AG04450 (cell line): ENCODE results near the gene XYLT1. TPM values are rescaled to one million over a fixed set of nuclear protein-coding genes. Genes with fewer than 3 reads are reported as not detected.
A peak's percentile ranks its signal among the peaks of the same experiment; 100 is the strongest.

ENCODE experiments used
- CTCF ChIA-PET: fragments of 300-600, 350-600 bp; formaldehyde crosslinking; extraction: SDS; loops from one replicate; lab custom pipeline; 2022; ENCODE audit warnings: antibody characterized with exemption, inconsistent platforms; lab: Charles Lee
- POLR2A ChIA-PET: fragments of 350-600 bp; formaldehyde crosslinking; extraction: SDS; loops from one replicate; lab custom pipeline; 2021; ENCODE audit warnings: antibody characterized with exemption, inconsistent platforms; lab: Yijun Ruan, JAX
- DNase-seq: peaks from one replicate; pipeline ENCODE4 v3.0.0-alpha.2; 2011; ENCODE audit warnings: low read depth, low spot score
- H3K27ac ChIP-seq: one replicate; pipeline ENCODE4 v1.5.1; 2012; ENCODE audit warnings: low read depth, low read length, control low read depth
- H3K27me3 ChIP-seq: one replicate; pipeline ENCODE4 v1.6.0; 2012; ENCODE audit warnings: low read length; ENCODE audit not compliant: control insufficient read depth, insufficient read depth
- H3K4me3 ChIP-seq: 2 replicates; pipeline ENCODE4 v1.5.1; 2011; ENCODE audit warnings: mild to moderate bottlenecking, low read depth, low read length, control low read depth
- H3K9me3 ChIP-seq: 2 replicates; pipeline ENCODE4 v1.5.1; 2012; ENCODE audit warnings: low read length; ENCODE audit not compliant: control insufficient read depth, insufficient read depth
- polyA plus RNA-seq: library from polyadenylated mRNA; depleted of rRNA; stranded (reverse); fragments of >200 nt; gene quantifications from 2 replicates; pipeline ENCODE4 v1.2.3, GENCODE V29; 2011
- TF ChIP-seq, protein P1 (sequence below): IDR thresholded peaks from 2 replicates; pipeline ENCODE4 v1.5.1; 2011; ENCODE audit warnings: low read depth, low read length, control low read depth, inconsistent platforms

Gene XYLT1
- polyA plus RNA-seq, 1 experiment = 6.7 TPM

DNA sequence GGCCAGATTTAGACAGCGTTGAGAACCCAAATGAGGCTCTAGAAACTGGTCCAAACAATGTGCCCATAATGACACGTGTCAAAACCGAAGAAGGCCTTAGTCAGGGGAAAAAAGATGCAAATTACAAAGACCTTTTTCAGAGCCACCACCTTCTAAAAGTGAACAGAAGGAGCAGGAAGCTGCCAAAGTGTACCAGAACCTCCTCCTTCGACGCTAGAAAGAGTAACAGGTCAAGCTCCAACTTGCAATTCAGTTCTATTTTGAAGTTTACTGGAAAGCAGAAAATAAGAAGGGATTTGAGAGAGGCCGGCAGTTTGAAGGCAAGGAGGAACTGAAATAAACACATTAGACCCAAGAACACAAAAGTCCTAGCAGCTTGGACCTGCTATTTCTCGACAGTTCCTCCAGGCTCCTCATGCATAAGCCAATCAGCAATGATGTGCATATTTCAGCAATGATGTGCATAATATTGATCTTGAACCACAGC is 61.8 kb downstream of the XYLT1 start:
- Histone ChIP-seq H3K27me3 (no peaks in the 10 kb centered on the region), H3K4me3 (no peak overlapping the region), H3K27ac (no peak overlapping the region), H3K9me3 (no peaks in the 10 kb centered on the region)
- DNase-seq = no peak
- ChIA-PET POLR2A (no interaction called here), CTCF (no interaction called here)
- TF ChIP-seq, protein P1, sequence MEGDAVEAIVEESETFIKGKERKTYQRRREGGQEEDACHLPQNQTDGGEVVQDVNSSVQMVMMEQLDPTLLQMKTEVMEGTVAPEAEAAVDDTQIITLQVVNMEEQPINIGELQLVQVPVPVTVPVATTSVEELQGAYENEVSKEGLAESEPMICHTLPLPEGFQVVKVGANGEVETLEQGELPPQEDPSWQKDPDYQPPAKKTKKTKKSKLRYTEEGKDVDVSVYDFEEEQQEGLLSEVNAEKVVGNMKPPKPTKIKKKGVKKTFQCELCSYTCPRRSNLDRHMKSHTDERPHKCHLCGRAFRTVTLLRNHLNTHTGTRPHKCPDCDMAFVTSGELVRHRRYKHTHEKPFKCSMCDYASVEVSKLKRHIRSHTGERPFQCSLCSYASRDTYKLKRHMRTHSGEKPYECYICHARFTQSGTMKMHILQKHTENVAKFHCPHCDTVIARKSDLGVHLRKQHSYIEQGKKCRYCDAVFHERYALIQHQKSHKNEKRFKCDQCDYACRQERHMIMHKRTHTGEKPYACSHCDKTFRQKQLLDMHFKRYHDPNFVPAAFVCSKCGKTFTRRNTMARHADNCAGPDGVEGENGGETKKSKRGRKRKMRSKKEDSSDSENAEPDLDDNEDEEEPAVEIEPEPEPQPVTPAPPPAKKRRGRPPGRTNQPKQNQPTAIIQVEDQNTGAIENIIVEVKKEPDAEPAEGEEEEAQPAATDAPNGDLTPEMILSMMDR = no peak

DNA sequence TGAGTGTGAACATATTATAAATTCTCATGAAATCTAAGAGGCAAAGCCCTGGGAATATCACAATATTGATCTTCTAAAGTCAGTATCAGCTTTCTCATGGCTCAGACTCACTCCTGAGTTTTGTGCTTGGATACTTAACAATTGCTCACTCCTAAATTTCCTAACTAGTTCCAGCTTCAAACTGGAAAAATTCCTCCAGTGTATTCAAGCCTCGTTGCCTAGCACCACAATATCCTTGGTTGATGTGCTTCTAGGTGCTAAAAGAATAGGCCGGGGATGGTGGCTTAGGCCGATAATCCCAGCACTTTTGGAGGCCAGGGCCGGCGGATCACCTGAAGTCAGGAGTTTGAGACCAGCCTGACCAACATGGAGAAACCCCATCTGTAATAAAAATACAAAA is 62.5 kb downstream of the XYLT1 start:
- ChIA-PET CTCF (no interaction called here), POLR2A (no interaction called here)
- no peak for DNase-seq

DNA sequence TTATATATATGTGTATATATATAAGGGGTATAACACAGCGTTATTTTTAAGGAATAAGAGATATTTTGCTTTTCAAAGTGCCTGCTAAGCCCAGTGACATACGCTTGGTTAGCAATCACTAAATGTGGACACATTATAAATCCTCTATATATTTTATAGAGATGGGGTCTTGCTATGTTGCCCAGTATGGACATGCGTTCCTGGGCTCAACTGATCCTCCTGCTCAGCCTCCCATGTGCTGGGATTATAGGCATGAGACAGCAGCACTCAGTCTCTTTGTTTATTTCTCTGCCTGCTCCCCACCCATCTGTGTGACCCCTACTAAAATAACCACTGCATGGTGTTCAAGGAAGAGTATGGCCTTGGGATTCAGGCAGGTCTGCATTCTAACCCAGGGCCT is 63.4 kb downstream of the XYLT1 start:
- DNase-seq = no peak

More for the DNA sequence above, 62.5 kb downstream of the XYLT1 start:
- Histone ChIP-seq H3K9me3 (no peaks in the 10 kb centered on the region), H3K4me3 (no peak overlapping the region), H3K27me3 (no peaks in the 10 kb centered on the region), H3K27ac (no peak overlapping the region)
- TF ChIP-seq, protein P1 = no peak

GRCh38 chr16:17404941-17405689 is 65.6 kb downstream of the XYLT1 start:
- Histone ChIP-seq H3K27me3 (no peaks in the 10 kb centered on the region), H3K9me3 (no peaks in the 10 kb centered on the region), H3K27ac (peak overlapping the region; percentile 78), H3K4me3 (no peak overlapping the region)
- no peak for DNase-seq
- TF ChIP-seq, protein P1 = no peak
- CTCF ChIA-PET = no interaction called here
- POLR2A ChIA-PET = interaction anchor here (0.6 kb wide), 1 partner anchor 1410 kb away, joined by 11 read pairs; no protein-coding TSS in a partner anchor

More for the DNA sequence above, 63.4 kb downstream of the XYLT1 start:
- ChIA-PET POLR2A (interaction anchor here (1.1 kb wide), 1 partner anchor 9 kb away, joined by 4 read pairs; no protein-coding TSS in a partner anchor), CTCF (no interaction called here)
- H3K4me3 ChIP-seq = no peak overlapping the region
- H3K27me3 ChIP-seq = no peaks in the 10 kb centered on the region
- no peak overlapping the region for H3K27ac ChIP-seq
- H3K9me3 ChIP-seq = no peaks in the 10 kb centered on the region
- TF ChIP-seq, protein P1 = no peak

DNA sequence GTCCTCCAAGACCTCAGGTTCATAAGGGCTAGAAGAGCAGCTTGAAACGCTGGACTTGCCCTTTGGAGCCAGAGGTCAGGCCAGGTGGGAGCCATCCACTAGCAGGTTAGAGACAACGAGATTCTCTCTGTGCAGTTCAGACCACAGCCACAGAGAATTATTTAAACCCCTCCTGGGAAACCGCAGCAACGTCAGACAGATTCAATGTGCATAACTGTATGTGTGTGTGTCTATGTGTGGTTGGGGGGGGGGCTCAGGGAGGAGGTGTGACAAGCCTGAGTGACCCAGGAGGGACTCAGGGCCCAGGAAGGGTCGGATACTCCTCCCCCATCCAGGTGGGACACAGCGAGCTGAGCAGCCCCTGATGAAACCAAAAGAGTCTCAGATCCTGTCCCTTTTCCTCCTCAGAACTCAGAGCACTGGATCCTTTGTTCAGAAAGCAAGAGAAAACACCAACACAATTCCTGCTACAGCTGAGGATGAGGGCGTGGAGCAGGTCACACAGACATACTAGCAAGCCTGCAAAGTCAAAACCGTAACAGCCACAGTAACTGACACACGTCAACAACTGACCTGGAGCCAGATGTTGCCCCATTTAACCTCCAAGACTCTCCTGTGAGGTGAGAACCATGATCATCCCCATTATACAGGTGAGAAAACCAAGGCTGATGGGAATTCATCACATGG is 66.8 kb downstream of the XYLT1 start:
- CTCF ChIA-PET = interaction anchor here (0.9 kb wide), 1 partner anchor 175 kb away, joined by 3 read pairs; no protein-coding TSS in a partner anchor
- no peaks in the 10 kb centered on the region for H3K9me3 ChIP-seq

More for the DNA sequence above, 66.8 kb downstream of the XYLT1 start:
- no peak overlapping the region for H3K27ac ChIP-seq
- no peak overlapping the region for H3K4me3 ChIP-seq
- TF ChIP-seq, protein P1 = no peak
- H3K27me3 ChIP-seq = no peaks in the 10 kb centered on the region
- POLR2A ChIA-PET = no interaction called here
- no peak for DNase-seq
